ENCODE data around the gene ACTRT2.

The ACTRT2 gene

DNA sequence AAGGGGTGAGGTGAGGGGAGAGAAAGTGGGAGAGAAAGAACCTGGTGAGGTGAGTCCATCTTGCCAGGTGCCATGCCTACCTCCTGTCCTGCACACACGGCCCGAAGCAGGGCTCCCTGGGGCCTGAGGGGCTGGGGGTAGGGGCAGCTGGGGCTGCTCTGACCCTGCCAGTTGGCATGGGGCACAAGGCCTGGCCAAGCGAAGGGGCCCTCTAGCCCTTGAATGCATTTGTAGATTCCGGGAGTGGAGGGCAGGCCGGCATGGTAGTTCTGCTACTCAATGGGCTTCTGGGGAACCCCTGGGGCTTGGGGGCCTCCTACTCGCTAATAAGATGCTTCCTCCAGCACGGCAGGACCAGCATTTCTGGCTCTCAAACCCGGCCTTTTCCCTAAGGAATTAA lies 44.1 kb downstream of the ACTRT2 start:
- Histone ChIP-seq H4K20me1 (ENCODE audit: low read depth, low read length) (no peaks in the 10 kb centered on the region), H3K9me3 (ENCODE audit: insufficient read depth, low read length) (no peaks in the 10 kb centered on the region), H3K27ac (ENCODE audit: low read depth, low read length) (no peak overlapping the region), H3K79me2 (ENCODE audit: insufficient read depth, low read length) (no peaks in the 10 kb centered on the region), H3K4me2 (ENCODE audit: low read depth, low read length, poor library complexity, severe bottlenecking) (no peak overlapping the region), H2AFZ (ENCODE audit: low read depth, low read length, severe bottlenecking) (no peak overlapping the region), H3F3A (ENCODE audit: insufficient read depth) (no peaks in the 10 kb centered on the region), H3K9ac (ENCODE audit: low read length) (no peak overlapping the region), H3K36me3 (ENCODE audit: low read length) (no peaks in the 10 kb centered on the region), H3K4me3 (ENCODE audit: insufficient read depth, low read length, poor library complexity, severe bottlenecking) (no peak overlapping the region), H3K9me2 (replicated peaks; ENCODE audit: insufficient read depth, low read length) (no peaks in the 10 kb centered on the region), H3K27me3 (ENCODE audit: low read length) (no peaks in the 10 kb centered on the region)
- no peak for TF ChIP-seq EZH2phosphoT487 (conservative IDR thresholded peaks at IDR 0.05; ENCODE audit: low read length)
- TF ChIP-seq, protein P1, sequence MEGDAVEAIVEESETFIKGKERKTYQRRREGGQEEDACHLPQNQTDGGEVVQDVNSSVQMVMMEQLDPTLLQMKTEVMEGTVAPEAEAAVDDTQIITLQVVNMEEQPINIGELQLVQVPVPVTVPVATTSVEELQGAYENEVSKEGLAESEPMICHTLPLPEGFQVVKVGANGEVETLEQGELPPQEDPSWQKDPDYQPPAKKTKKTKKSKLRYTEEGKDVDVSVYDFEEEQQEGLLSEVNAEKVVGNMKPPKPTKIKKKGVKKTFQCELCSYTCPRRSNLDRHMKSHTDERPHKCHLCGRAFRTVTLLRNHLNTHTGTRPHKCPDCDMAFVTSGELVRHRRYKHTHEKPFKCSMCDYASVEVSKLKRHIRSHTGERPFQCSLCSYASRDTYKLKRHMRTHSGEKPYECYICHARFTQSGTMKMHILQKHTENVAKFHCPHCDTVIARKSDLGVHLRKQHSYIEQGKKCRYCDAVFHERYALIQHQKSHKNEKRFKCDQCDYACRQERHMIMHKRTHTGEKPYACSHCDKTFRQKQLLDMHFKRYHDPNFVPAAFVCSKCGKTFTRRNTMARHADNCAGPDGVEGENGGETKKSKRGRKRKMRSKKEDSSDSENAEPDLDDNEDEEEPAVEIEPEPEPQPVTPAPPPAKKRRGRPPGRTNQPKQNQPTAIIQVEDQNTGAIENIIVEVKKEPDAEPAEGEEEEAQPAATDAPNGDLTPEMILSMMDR (IDR thresholded peaks at IDR 0.05; ENCODE audit: insufficient read depth, low read length, poor library complexity, severe bottlenecking), result no peak

DNA sequence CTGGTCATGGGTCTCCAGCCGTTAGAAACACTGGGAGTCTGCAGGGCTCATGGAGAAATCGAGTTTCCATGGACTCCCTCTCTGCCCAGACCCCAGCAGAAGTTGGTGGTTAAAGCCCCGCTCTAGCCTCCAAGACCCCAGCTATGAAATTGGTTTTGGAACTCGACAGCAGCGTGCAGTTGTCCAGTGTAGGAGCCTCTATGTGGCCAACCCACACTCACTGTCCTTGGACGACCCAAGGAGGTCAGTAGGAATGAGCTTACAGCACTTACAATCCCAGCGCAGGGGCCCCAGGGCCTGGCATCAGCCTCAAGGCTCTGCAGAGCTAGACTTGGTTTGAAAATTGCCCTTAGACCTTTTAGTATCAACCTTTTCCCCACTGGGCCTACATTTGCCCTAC lies 44.5 kb downstream of the ACTRT2 start:
- Histone ChIP-seq H3K9me2 (replicated peaks; ENCODE audit: insufficient read depth, low read length) (no peaks in the 10 kb centered on the region), H3K27ac (ENCODE audit: low read depth, low read length) (no peak overlapping the region), H3K4me2 (ENCODE audit: low read depth, low read length, poor library complexity, severe bottlenecking) (no peak overlapping the region), H3K36me3 (ENCODE audit: low read length) (no peaks in the 10 kb centered on the region), H3K9ac (ENCODE audit: low read length) (no peak overlapping the region), H3K4me3 (ENCODE audit: insufficient read depth, low read length, poor library complexity, severe bottlenecking) (no peak overlapping the region), H3K27me3 (ENCODE audit: low read length) (no peaks in the 10 kb centered on the region), H2AFZ (ENCODE audit: low read depth, low read length, severe bottlenecking) (no peak overlapping the region), H3K79me2 (ENCODE audit: insufficient read depth, low read length) (no peaks in the 10 kb centered on the region), H4K20me1 (ENCODE audit: low read depth, low read length) (no peaks in the 10 kb centered on the region), H3F3A (ENCODE audit: insufficient read depth) (no peaks in the 10 kb centered on the region), H3K9me3 (ENCODE audit: insufficient read depth, low read length) (no peaks in the 10 kb centered on the region)
- TF ChIP-seq, protein P1 (IDR thresholded peaks at IDR 0.05; ENCODE audit: insufficient read depth, low read length, poor library complexity, severe bottlenecking), result no peak
- TF ChIP-seq EZH2phosphoT487 (conservative IDR thresholded peaks at IDR 0.05; ENCODE audit: low read length), result no peak

DNA sequence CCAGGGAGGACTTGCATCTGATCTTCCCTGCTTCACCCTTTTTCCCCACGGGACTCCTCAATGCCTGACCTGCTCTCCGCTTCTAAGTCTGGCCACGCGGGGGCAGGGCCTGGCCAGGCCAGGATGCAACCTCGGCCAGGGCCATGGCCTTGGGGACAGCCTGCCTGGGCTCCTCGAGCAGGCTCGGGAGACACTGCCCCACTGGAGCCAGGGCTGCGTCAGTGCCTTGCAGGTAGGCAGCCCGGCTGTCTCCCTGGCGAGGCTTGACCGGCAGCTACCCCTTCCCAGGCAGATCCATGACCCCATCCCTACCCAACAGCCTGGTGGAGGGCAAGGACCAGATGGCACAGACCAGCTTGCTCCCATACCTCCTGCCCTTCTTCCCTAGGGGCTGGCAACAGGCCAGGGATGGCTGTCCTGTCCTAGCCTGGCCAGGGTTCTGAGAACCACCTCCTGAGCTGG lies 45.0 kb downstream of the ACTRT2 start:
- no peaks in the 10 kb centered on the region for H3K36me3 ChIP-seq (ENCODE audit: low read length)
- TF ChIP-seq EZH2phosphoT487 (conservative IDR thresholded peaks at IDR 0.05; ENCODE audit: low read length), result no peak
- TF ChIP-seq, protein P1 (IDR thresholded peaks at IDR 0.05; ENCODE audit: insufficient read depth, low read length, poor library complexity, severe bottlenecking), result no peak
- H3K9me2 ChIP-seq (replicated peaks; ENCODE audit: insufficient read depth, low read length), result no peaks in the 10 kb centered on the region
- no peak overlapping the region for H3K9ac ChIP-seq (ENCODE audit: low read length)
- H2AFZ ChIP-seq (ENCODE audit: low read depth, low read length, severe bottlenecking), result no peak overlapping the region
- no peak overlapping the region for H3K4me2 ChIP-seq (ENCODE audit: low read depth, low read length, poor library complexity, severe bottlenecking)
- H3K27me3 ChIP-seq (ENCODE audit: low read length), result no peaks in the 10 kb centered on the region
- H3K4me3 ChIP-seq (ENCODE audit: insufficient read depth, low read length, poor library complexity, severe bottlenecking), result no peak overlapping the region
- no peaks in the 10 kb centered on the region for H3K9me3 ChIP-seq (ENCODE audit: insufficient read depth, low read length)
- H4K20me1 ChIP-seq (ENCODE audit: low read depth, low read length), result no peaks in the 10 kb centered on the region
- H3K27ac ChIP-seq (ENCODE audit: low read depth, low read length), result no peak overlapping the region
- no peaks in the 10 kb centered on the region for H3F3A ChIP-seq (ENCODE audit: insufficient read depth)
- H3K79me2 ChIP-seq (ENCODE audit: insufficient read depth, low read length), result no peaks in the 10 kb centered on the region
